Heart left ventricle (tissue), 16 donors: ENCODE measurements around the gene DOK1. TPM values are rescaled to one million over a fixed set of nuclear protein-coding genes. Genes with fewer than 3 reads are reported as not detected.

Experiments used
- ATAC-seq, 4 donors: fragments of 200-7000 bp; cut with Tn5 transposase; one replicate each; pipeline ENCODE4 v1.9.1; 2020 to 2022; ENCODE audit warnings: moderate library complexity in 4 of 4, mild to moderate bottlenecking in 3 of 4, moderate number of reproducible peaks in 1 of 4
- DNase-seq, 5 donors: peaks; one replicate each; pipeline ENCODE4 v3.0.0-alpha.2; 2020
- H3K27ac ChIP-seq, 12 donors: fragments of 200-600 bp; sonication (generic) in 4 of 12; one replicate each; pipeline versions ENCODE4 v1.5.0 to v1.8.0; 2016 to 2022; ENCODE audit warnings: mild to moderate bottlenecking in 2 of 12
- H3K27me3 ChIP-seq, 9 donors: fragments of 200-600 bp; sonication (generic) in 2 of 9; one replicate each; pipeline versions ENCODE4 v1.5.1 to v1.8.0; 2016 to 2022; ENCODE audit warnings: mild to moderate bottlenecking in 3 of 9
- H3K36me3 ChIP-seq, 9 donors: fragments of 200-600 bp; sonication (generic) in 2 of 9; one replicate each; pipeline versions ENCODE4 v1.5.0 to v1.8.0; 2018 to 2022; ENCODE audit warnings: mild to moderate bottlenecking in 2 of 9
- H3K4me1 ChIP-seq, 12 donors: fragments of 200-600 bp; sonication (generic) in 4 of 12; one replicate each; pipeline versions ENCODE4 v1.5.0 to v1.8.0; 2016 to 2022; ENCODE audit warnings: mild to moderate bottlenecking in 3 of 12
- H3K4me3 ChIP-seq, 12 donors: fragments of 200-600 bp; sonication (generic) in 4 of 12; one replicate each; pipeline versions ENCODE4 v1.5.0 to v1.8.0; 2017 to 2022; ENCODE audit warnings: mild to moderate bottlenecking in 9 of 12, moderate library complexity in 4 of 12
- H3K9me3 ChIP-seq, 12 donors: fragments of 200-600 bp; sonication (generic) in 4 of 12; one replicate each; pipeline versions ENCODE4 v1.5.0 to v1.8.0; 2016 to 2022; ENCODE audit warnings: mild to moderate bottlenecking in 1 of 12
- CTCF ChIP-seq, 12 donors: fragments of 200-600 bp; sonication (generic) in 4 of 12; IDR thresholded peaks; one replicate each; pipeline versions ENCODE4 v1.5.0 to v1.8.0; 2018 to 2022; ENCODE audit warnings: antibody characterized with exemption in 12 of 12, mild to moderate bottlenecking in 5 of 12
- POLR2A ChIP-seq, 2 donors: fragments of 450-650 bp; IDR thresholded peaks; one replicate each; pipeline ENCODE4 v1.6.1; 2017; ENCODE audit warnings: antibody characterized with exemption in 2 of 2, mild to moderate bottlenecking in 2 of 2, moderate library complexity in 2 of 2
- WGBS, 4 donors: extraction: QIAGEN DNeasy Blood & Tissue Kit in 2 of 4; methylation state at CpG; one replicate each; pipeline versions ENCODE4 v1.1.5 to v1.1.7; 2013 to 2018; 5-methylcytosine and 5-hydroxymethylcytosine counted together
- intact Hi-C, 10 donors: fragments of 100-400 bp; cut with DNase I; formaldehyde crosslinking; loops; one replicate each; pipeline versions ENCODE4 v1.11.1 to v1.14.2; 2022
- polyA plus RNA-seq, 2 donors: library from polyadenylated mRNA; stranded (reverse); fragments of 200-250 nt; gene quantifications; one replicate each; pipeline ENCODE4 v1.2.3, GENCODE V29; 2013
- total RNA-seq, 9 donors: library from RNA; depleted of rRNA in 2 of 9; stranded (reverse); fragments of >200 nt in 2 of 9; fragmentation: NEBNext Ultra II Directional in 3 of 9; extraction: Animal tissue kit (Norgen Biotek cat#: 25700) in 3 of 9; gene quantifications; one replicate each; pipeline versions ENCODE4 v1.1.0 to v1.2.4, GENCODE V29; 2016 to 2023
- donor health status: ischemic (EF 13 %, LVEDD 7.1; RV severe dilation, severe dysfunction).
- donor health status: healthy with polysubstance abuse.
- donor health status: DM: no; HTN: yes; CAD: no.
- donor health status: DM: no; HTN: no; CAD: no.
- donor health status: ischemic (EF 25% LVEDD 6.9; RV normal size, moderate dysfunction).
- donor health status: ischemic (EF 25% LVEDD 5.7; RV mildly dilated, moderate dysfunction).
- donor health status: healthy.
- donor health status: DM: yes; HTN: yes; CAD: no.
- donor health status: ischemic (EF 35%, LVEDD 5.7; RV mildly dilated, moderate dysfunction).
- donor health status: nonischemic (EF 11% LVEDD 7.7; RV severe dilation, severe dysfunction).
- donor health status: DM: yes; HTN: yes; CAD: no.
- donor health status: PGD.
- donor health status: ischemic (EF 29% LVEDD 5.4; RV normal size, mild dysfunction).
- donor health status: nonischemic (EF 23%, LVEDD 6.1; RV moderate dilation, normal function).

Gene DOK1
- total and polyA plus RNA-seq, 11 donors: 2.4 to 11.6 (median 4.8) TPM

- H3K9me3 ChIP-seq: no peaks in the 10 kb centered on the region
- H3K4me1 ChIP-seq: peaks cover 0 to 66% (median 5%) of the 10 kb centered on the region in 12 donors
- intact Hi-C loops: loop anchor here in 1 of 10 donors (5.0 kb wide), 1 partner anchor 73 kb away; no protein-coding TSS in a partner anchor
- 84 to 88% (median 85%) methylated on average over 4 of the region's 4 CpGs for WGBS, 4 donors
- H3K27ac ChIP-seq: peak overlapping the region in 1 of 12 donors; percentile 90
- peaks cover 0 to 3% (median 0%) of the 10 kb centered on the region in 9 donors for H3K27me3 ChIP-seq
- no peak overlapping the region for H3K4me3 ChIP-seq
- ATAC-seq (no peak), DNase-seq (no peak)
- TF ChIP-seq POLR2A (IDR thresholded peaks at IDR 0.05) (no peak), CTCF (IDR thresholded peaks at IDR 0.05) (no peak)
- H3K36me3 ChIP-seq: no peaks in the 10 kb centered on the region
Observed at GRCh38 chr2:74575320-74575719, 20.8 kb downstream of the DOK1 start.

DNA sequence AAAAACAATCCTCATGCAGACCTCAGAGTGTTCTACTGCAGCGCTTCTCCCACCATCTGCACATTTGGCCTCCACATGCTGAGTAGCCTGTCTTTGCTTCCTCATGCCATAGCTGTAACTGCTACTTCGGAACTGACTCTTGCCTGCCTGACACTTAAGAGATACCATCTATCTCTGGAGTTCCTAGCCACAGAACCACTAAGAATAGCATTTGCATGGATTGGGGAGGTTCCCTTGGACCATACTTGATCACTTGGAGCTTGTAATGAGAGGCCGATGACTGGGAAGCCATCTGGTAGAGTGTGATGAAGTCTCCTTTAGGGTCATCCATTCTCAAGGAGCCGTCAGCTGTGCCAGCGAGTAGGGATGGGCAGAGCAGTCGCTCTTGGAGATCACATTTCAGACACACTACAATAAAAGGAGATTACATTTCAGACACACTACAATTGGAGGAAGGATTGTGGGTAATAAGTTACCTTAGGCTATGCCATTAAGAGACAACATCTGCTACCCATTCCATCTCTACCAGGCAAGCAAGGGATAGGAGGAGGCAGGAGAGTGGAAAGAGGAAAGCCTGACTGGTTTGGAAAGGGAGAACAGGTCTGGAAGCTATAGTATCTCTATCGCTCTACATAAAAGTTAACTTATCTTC is 21.8 kb downstream of the DOK1 start:
- intact Hi-C loops: loop anchor here in 1 of 10 donors (5.0 kb wide), 1 partner anchor 74 kb away; no protein-coding TSS in a partner anchor
- WGBS, 4 donors: 85 to 89% (median 87%) methylated on average over 7 of the region's 7 CpGs
- ATAC-seq: no peak

DNA sequence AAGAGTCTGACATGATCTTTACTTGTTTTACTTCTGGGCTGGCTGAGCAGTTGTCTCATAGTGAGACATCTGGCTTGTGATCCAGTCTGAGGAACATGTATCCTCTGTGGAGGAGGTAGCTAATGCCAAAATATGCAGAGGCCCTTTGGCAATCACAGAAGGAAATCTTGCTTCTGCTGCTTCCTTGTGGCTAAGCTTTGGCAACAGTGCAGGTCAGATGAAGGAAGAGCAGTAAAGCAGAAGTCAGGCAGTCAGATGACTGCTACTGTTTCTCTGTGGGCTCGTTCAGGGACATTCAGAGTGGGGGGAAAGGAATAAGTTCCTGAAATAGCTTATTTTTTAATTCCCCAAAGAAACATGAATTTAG is 22.3 kb downstream of the DOK1 start:
- DNase-seq: peak in 1 of 5 donors; percentile 34
- peak; percentile 74 to 84 (median 80) for ATAC-seq
- TF ChIP-seq CTCF (IDR thresholded peaks at IDR 0.05) (peak in 1 of 12 donors; percentile 8), POLR2A (IDR thresholded peaks at IDR 0.05) (no peak)
- WGBS, 4 donors: 14 to 40% (median 34%) methylated on average over 1 of the region's 1 CpG
- peak overlapping the region in 1 of 12 donors; percentile 2 for H3K4me3 ChIP-seq
- no peaks in the 10 kb centered on the region for H3K36me3 ChIP-seq
- H3K9me3 ChIP-seq: no peaks in the 10 kb centered on the region
- H3K27ac ChIP-seq: peak overlapping the region in 8 of 12 donors; percentile 19 to 90 (median 58)
- H3K27me3 ChIP-seq: peaks cover 0 to 3% (median 0%) of the 10 kb centered on the region in 9 donors
- intact Hi-C loops: loop anchor here in 1 of 10 donors (5.0 kb wide), 1 partner anchor 75 kb away; no protein-coding TSS in a partner anchor
- peaks cover 0 to 61% (median 5%) of the 10 kb centered on the region in 12 donors for H3K4me1 ChIP-seq

More for the DNA sequence above, 21.8 kb downstream of the DOK1 start:
- no peaks in the 10 kb centered on the region for H3K36me3 ChIP-seq
- no peak overlapping the region for H3K4me3 ChIP-seq
- H3K9me3 ChIP-seq: no peaks in the 10 kb centered on the region
- peak overlapping the region in 6 of 12 donors; percentile 25 to 90 (median 62) for H3K27ac ChIP-seq
- peaks cover 0 to 3% (median 0%) of the 10 kb centered on the region in 9 donors for H3K27me3 ChIP-seq
- H3K4me1 ChIP-seq: peaks cover 0 to 65% (median 5%) of the 10 kb centered on the region in 12 donors
- TF ChIP-seq CTCF (IDR thresholded peaks at IDR 0.05) (no peak), POLR2A (IDR thresholded peaks at IDR 0.05) (no peak)
- DNase-seq: no peak

GRCh38 chr2:74577448-74577847 is 22.9 kb downstream of the DOK1 start:
- Histone ChIP-seq H3K9me3 (no peaks in the 10 kb centered on the region), H3K4me1 (peaks cover 0 to 61% (median 5%) of the 10 kb centered on the region in 12 donors), H3K27ac (peak overlapping the region in 8 of 12 donors; percentile 16 to 90 (median 52)), H3K27me3 (peaks cover 0 to 3% (median 0%) of the 10 kb centered on the region in 9 donors), H3K4me3 (peak overlapping the region in 1 of 12 donors; percentile 2), H3K36me3 (no peaks in the 10 kb centered on the region)
- ATAC-seq (peak; percentile 64 to 91 (median 82)), DNase-seq (peak in 3 of 5 donors; percentile 25 to 65 (median 62))
- intact Hi-C loops: loop anchor here in 1 of 10 donors (5.0 kb wide), 1 partner anchor 75 kb away; no protein-coding TSS in a partner anchor
- WGBS, 4 donors: 29 to 37% (median 30%) methylated on average over 2 of the region's 2 CpGs
- TF ChIP-seq POLR2A (IDR thresholded peaks at IDR 0.05): no peak
- TF ChIP-seq CTCF (IDR thresholded peaks at IDR 0.05): no peak
